ENCODE measurements around the gene NLGN3. TPM values are rescaled to one million over a fixed set of nuclear protein-coding genes. Genes with fewer than 3 reads are reported as not detected.

NLGN3 gene
- polyA plus RNA-seq (ENCODE audit: insufficient read length in 10 of 10), result 1 to 10 TPM; 2.6 to 4.9 (median 3.4) TPM
- long read RNA-seq, donor 1, partial matches to known transcripts, result 0 of 1 reads
- long read RNA-seq, donor 1, other reads (novel, unspliced or antisense), result 0 of 1 reads
- long read RNA-seq, donor 2, result 0 reads
- long read RNA-seq, donor 3, result 0 reads
- long read RNA-seq, donor 4, result 0 reads
- long read RNA-seq, donor 5, result 0 reads
- long read RNA-seq, donor 6, partial matches to known transcripts, result 0 of 1 reads
- long read RNA-seq, donor 6, other reads (novel, unspliced or antisense), result 0 of 1 reads
- long read RNA-seq, donor 7, result 0 reads
- long read RNA-seq, donor 8, result 0 reads
- long read RNA-seq, donor 9, result 0 reads

DNA sequence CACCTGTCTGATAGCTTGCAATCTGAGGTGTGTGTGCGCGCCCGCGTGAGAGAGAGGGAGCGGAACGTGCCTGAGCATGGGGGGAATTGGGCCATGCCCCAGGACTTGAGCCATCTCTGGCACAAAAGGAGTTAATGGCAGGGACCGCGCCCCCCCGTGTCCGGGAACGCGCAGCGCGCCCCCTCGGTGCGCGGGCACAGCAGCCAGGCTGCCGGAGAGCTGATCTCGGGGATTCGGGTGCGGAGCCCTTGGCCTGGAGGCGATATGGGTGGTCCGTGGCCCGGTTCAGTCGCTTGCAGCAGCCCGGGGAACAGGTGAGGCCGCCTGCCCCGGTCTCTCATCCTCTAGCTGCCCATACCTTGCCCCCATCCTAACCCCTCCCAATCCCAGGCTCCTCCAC is at the start of gene NLGN3:
Gene NLGN3, plus strand, starts transcription at position 191 of the 400 bp plus-strand sequence. CDS start 2,909 bp downstream, outside the sequence.
- DNase-seq, result peak in 1 of 3 donors; percentile 38

- no peak for DNase-seq
Observed at GRCh38 chrX:71095033-71095432, 49.6 kb upstream of the NLGN3 start.

DNA sequence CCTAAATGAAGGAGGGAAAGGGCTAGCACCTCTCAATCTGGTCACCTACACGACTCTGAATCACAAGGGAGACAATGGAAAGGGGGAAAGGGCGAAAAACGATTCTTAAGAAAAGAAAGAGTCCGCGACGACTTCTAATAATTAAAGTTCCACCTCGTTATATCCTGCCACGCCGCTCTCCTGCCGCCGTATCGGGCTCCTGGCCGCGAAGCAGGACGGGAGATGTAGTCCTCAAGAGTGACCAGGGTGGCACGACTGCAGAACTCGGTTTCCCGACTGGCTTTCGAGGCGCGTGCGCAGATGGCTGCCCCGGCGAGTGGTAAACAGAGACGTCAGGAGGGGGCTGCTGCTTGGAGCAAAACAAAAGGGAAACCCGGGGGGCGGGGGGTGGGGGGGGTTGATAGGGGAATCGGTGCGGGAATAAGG is 49.1 kb upstream of the NLGN3 start, which contains the start of gene FOXO4:
Gene FOXO4, plus strand, starts transcription at position 297 of the 426 bp plus-strand sequence. CDS start 678 bp downstream, outside the sequence.
- DNase-seq, result peak; percentile 85 to 94 (median 90)

DNA sequence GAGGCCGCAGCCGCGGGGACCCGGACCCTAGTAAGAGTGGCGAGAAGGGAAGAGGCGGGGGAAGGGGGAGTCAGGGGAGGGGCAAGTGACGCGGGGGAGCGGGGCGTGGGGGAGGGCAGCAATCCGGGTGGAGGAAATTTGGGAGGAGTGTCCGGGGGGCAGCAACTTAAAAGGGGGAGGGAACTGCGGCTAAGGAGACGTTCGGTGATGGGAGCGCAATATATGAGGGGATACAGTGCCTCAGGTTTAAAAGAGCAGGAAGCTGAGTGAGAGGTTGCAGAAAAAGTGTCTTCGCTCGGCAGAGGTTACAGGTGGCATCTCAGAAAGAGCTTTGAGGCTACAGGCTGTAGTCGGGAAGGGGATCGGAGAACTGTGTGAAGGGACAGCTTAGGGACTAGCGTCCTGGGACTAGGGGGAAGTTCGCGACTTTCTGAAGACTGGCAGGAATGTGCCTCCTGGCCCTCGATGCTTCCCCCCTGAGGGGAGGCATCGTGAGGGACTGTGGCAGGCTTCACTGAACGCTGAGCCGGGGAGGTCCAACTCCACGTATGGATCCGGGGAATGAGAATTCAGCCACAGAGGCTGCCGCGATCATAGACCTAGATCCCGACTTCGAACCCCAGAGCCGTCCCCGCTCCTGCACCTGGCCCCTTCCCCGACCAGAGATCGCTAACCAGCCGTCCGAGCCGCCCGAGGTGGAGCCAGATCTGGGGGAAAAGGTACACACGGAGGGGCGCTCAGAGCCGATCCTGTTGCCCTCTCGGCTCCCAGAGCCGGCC is 48.5 kb upstream of the NLGN3 start:
- peak; percentile 46 to 81 (median 61) for DNase-seq

GRCh38 chrX:71096760-71097032 is 47.9 kb upstream of the NLGN3 start:
- no peak for DNase-seq

DNA sequence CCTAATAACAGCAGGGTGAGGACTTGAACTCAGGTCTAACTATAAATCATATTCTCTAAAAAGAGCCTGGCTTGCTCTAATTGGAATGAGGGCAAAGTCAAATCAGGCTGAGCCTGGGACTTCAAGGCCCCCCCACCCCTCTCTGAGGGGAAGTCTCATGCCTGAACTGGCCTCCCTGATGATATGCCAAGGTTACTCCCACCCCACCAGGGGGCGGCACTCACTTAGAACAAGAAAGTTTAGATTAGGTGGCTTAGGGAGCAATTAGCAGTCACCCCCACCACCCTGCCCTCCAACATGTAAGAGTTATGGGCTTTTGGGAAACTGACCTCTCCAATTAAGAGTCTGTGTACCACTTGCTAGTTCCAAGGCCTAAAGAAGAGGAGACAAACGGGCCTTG is 46.3 kb upstream of the NLGN3 start:
- DNase-seq, result peak in 1 of 3 donors; percentile 45

DNA sequence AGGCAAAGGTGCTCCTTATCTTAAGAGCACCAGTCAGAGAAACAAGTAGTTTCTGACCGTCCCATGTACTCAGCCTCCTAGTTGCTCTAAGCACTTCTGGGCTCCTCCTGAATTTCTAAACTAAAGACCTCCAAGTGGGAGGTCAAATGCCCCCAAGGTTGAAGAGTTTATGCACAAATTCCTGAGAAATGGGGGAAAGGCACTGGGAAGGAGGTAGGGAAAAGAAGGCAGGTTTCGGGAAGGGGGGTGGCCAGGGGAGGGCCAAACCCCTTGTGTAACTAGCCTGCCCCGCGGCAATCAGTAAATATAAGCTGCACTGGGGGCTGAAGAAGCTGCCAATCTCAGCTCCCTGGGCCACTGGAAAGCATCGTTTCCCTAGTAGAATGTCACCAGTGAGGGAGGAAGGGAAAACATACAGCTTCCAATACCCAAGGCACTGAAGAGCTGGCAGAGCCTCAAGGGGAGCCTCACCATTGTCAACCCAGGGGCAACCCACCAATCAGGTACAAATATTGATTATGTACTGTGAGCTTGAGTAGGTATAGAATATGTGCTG is 45.6 kb upstream of the NLGN3 start:
- no peak for DNase-seq

DNA sequence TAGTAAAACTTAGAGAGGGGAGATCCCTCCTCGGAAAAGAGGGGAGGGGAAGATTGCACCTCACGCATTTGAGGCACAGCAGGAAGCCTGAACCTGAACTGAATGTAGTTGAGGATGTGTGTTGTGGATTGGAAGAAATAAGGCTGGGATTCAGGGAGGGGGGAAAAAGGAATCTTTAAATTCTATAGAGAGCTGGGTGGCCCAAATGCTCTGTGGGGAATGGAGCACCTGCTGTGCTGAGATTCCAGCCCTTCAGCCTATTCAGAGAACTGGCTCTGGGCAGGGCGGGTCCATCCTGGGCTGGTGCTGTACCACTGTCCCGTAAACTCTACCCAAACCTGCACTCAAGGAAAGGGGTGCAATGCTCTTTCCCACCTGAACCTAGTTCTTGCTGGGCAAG is 44.9 kb upstream of the NLGN3 start:
- DNase-seq, result no peak

- DNase-seq, result no peak
Observed at GRCh38 chrX:71100581-71101505, 43.8 kb upstream of the NLGN3 start.

DNA sequence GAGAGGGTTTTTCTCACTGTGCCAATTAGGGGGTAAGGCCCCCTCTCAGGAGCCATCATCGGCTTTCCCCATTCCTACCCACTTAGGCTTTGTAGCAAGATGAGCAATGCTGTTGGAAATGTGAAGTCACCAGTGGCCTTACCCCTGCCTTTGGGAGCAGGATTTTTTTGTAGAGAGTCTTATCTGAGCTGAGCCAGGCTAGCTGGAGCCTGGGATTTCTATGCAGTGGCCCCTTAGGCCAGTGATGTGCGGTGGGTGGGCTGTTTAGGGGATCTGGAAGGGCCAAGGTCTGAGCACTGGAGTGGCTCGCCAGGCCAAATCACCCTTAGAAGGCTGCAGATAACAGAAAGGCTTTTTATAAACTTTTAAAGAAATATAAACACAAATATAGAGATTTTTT is 42.3 kb upstream of the NLGN3 start:
- no peak for DNase-seq

DNA sequence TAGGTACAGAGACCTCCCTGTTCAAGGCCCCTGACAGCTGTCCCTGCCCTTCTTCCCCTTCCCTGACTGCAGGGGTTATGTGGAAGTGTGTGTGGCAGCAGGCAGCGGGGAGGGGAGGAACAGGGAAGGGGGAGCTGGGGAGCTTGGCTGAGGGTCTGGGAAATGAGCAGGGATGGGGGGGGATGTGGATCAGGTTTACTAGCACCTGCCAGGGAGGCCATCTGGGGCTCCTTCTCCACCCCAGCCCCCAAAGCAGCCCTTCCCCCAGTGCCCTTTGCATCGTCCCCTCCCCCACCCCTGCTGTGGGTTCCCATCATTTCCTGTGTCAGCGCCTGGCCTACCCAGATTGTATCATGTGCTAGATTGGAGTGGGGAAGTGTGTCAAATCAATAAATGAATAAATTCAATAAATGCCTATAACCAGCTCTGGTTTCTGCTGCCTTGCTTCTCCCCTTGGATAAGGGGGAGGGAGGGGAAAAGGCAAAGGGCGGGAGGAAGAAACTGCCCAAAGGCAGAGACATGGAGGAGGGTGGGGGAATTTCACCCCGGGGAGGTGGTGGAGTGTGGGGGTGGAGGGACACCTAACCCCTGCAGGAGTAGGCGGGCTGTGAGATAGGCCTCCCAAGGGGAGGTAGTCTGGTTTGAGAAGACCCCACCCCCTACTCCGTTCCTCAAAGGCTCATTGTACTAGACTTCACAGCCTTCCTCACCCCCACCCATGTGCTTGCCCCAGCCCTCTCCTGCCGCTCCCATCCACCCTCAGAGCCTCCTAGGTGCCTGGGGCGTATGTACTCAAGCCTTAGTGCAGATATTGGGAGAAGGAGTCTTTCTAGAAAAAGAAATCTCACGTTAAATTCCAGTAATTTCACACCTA is 41.3 kb upstream of the NLGN3 start:
- DNase-seq, result peak in 2 of 3 donors; percentile 42 to 65

- DNase-seq, result no peak
Observed at GRCh38 chrX:71105628-71106027, 39.0 kb upstream of the NLGN3 start.

DNA sequence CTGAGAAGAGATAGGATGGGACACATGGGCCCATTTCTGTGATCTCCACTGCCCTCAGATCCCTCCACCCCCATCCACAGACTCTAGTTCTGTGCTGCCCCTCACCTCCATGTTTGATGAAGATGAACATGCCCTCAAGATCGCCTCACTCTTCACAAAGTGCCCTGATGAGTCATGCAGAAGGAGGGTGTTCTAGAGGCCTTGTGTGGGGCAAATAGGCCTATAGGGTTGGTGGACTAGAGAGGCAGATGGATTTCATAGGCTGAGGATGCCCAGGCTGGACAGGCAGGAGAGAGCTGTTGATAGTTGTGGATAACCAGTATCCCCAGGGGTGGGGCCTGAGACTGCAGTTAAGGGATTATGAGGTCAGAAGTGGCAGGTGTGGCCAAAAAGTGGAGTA is 38.2 kb upstream of the NLGN3 start, which contains the start of gene CXorf65:
Gene CXorf65, minus strand, starts transcription at position 314 of the 400 bp plus-strand sequence. Its CDS starts 184 bp downstream, at position 130.
- DNase-seq, result no peak

DNA sequence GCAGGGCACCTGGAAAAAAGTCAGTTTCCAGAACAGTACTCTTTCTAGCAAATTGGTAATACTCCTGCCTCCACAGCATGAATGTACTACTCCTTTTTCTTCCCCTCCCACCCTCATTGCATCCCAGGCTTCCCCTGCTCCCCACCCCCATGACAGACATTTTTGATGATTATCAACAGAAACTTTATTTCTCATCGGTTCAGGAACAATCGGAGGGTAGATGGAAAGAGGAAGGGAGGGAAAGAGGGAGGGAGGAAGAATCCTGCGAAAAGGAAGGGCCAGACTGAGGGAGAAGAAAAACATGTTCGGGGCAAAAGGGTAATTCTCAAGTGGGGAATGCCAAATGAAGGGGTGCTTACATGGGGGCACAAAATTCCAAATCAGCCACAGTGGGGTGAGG is 37.4 kb upstream of the NLGN3 start:
- no peak for DNase-seq

- no peak for DNase-seq
Observed at GRCh38 chrX:71107762-71108360, 36.8 kb upstream of the NLGN3 start.

DNA sequence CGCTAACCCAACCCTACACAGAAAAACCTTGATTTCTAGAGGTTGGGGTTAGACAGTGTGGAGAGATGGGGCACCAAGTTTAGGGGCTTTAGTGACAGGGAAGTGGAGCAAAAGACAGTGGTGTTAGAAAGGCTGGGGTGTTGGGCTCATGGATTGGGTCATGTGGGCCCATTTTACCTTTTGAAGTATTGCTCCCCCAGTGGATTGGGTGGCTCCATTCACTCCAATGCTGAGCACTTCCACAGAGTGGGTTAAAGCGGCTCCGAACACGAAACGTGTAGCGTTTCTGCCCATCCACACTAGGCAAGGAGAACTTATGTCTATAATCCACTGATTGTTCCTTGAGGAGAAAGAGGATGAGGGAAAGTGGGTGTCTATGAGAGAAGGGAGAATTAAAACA is 35.6 kb upstream of the NLGN3 start:
- no peak for DNase-seq

- DNase-seq, result no peak
Observed at GRCh38 chrX:71111141-71111843, 33.3 kb upstream of the NLGN3 start, which contains the start of gene IL2RG. Gene IL2RG (minus strand): TSS chrX:71111577. CDS start chrX:71111539, 38 bp downstream.

GRCh38 chrX:71111921-71112431 is 32.7 kb upstream of the NLGN3 start:
- DNase-seq, result no peak

- no peak for DNase-seq
Observed at GRCh38 chrX:71117358-71117757, 27.3 kb upstream of the NLGN3 start.

All from muscle of back (tissue), 13 donors.